Measurements from ENCODE around the gene ACTL7B.

DNA sequence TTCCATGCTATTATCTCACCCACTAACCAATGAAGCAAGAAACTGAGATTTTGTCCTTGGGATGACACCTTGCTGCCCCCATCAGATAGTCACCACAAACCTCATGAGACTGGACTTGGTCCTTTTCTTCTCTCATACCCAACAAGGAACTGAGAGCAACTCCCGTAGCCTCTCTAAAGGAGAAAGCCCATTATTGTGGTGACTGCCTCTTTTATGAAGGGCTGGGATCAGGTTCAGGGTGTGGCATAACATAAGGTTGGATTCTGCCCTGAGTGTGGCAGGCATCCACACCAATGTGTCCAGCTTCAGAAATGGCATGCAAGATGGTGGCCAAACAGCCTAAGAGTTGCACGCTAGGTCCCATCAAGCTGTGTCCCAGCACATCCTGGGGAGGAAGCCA is 5.0 kb upstream of the ACTL7B start:
- no peak for TF ChIP-seq POLR2A (IDR thresholded peaks at IDR 0.05; ENCODE audit: low read length)
- no peak for TF ChIP-seq GATA1 (IDR thresholded peaks at IDR 0.05; ENCODE audit: low read depth, low read length)

Data from erythroblast (primary cell).